Measurements from ENCODE around the gene HINT3.

HINT3 gene

GRCh38 chr6:125944434-125944816 is 12.1 kb upstream of the HINT3 start:
- Histone ChIP-seq H3K9me3 (ENCODE audit: control extremely low read depth in 1 of 5, control insufficient read depth in 4 of 5, insufficient read depth in 2 of 5, low read depth in 1 of 5, low read length in 4 of 5) (no peaks in the 10 kb centered on the region), H3K4me3 (ENCODE audit: control insufficient read depth in 1 of 7, extremely low read depth in 1 of 7, insufficient read depth in 4 of 7, low read depth in 2 of 7, low read length in 6 of 7) (peak overlapping the region in 2 of 7 experiments; percentile 50 to 57), H3K4me1 (ENCODE audit: control extremely low read depth in 1 of 4, control insufficient read depth in 4 of 4, insufficient read depth in 4 of 4, low read length in 3 of 4) (peaks cover 8 to 48% (median 16%) of the 10 kb centered on the region in 4 experiments), H3K36me3 (ENCODE audit: control insufficient read depth in 4 of 4, insufficient read depth in 4 of 4, low read length in 3 of 4) (no peaks in the 10 kb centered on the region), H3K27me3 (replicated peaks in 2 of 5; ENCODE audit: control insufficient read depth in 4 of 5, insufficient read depth in 5 of 5, low read length in 4 of 5) (no peaks in the 10 kb centered on the region), H3K27ac (ENCODE audit: insufficient read depth in 1 of 2, low read depth in 1 of 2, low read length in 2 of 2, poor library complexity in 1 of 2, severe bottlenecking in 2 of 2) (peak overlapping the region; percentile 55 to 65)
- ChIA-PET CTCF (interaction anchor here (1.4 to 4.6 kb wide), 4 partner anchors 9 to 12 kb away, joined by 4 to 23 read pairs (median 9); partner anchors contain the start of gene HINT3), POLR2A (no interaction called here)
- 0% methylated on average over 1 of the region's 5 CpGs for WGBS (ENCODE audit: insufficient coverage)
- DNase-seq, result peak; percentile 28 to 56 (median 43)

GRCh38 chr6:125944896-125945295 is 11.7 kb upstream of the HINT3 start:
- Histone ChIP-seq H3K4me1 (ENCODE audit: control extremely low read depth in 1 of 4, control insufficient read depth in 4 of 4, insufficient read depth in 4 of 4, low read length in 3 of 4) (peaks cover 8 to 48% (median 16%) of the 10 kb centered on the region in 4 experiments), H3K27me3 (replicated peaks in 2 of 5; ENCODE audit: control insufficient read depth in 4 of 5, insufficient read depth in 5 of 5, low read length in 4 of 5) (no peaks in the 10 kb centered on the region), H3K4me3 (ENCODE audit: control insufficient read depth in 1 of 7, extremely low read depth in 1 of 7, insufficient read depth in 4 of 7, low read depth in 2 of 7, low read length in 6 of 7) (peak overlapping the region in 2 of 7 experiments; percentile 50 to 57), H3K9me3 (ENCODE audit: control extremely low read depth in 1 of 5, control insufficient read depth in 4 of 5, insufficient read depth in 2 of 5, low read depth in 1 of 5, low read length in 4 of 5) (no peaks in the 10 kb centered on the region), H3K27ac (ENCODE audit: insufficient read depth in 1 of 2, low read depth in 1 of 2, low read length in 2 of 2, poor library complexity in 1 of 2, severe bottlenecking in 2 of 2) (peak overlapping the region in 1 of 2 experiments; percentile 65), H3K36me3 (ENCODE audit: control insufficient read depth in 4 of 4, insufficient read depth in 4 of 4, low read length in 3 of 4) (no peaks in the 10 kb centered on the region)
- POLR2A ChIA-PET, result no interaction called here
- DNase-seq, result no peak
- CTCF ChIA-PET, result interaction anchor here (3.3 to 4.6 kb wide), 2 partner anchors 8 to 11 kb away, joined by 13 to 23 read pairs; partner anchors contain the start of gene HINT3
- no CpG with 5 or more reads among the region's 1 CpG for WGBS (ENCODE audit: insufficient coverage)

GRCh38 chr6:125945378-125946141 is 11.0 kb upstream of the HINT3 start:
- Histone ChIP-seq H3K4me1 (ENCODE audit: control extremely low read depth in 1 of 4, control insufficient read depth in 4 of 4, insufficient read depth in 4 of 4, low read length in 3 of 4) (peaks cover 8 to 48% (median 16%) of the 10 kb centered on the region in 4 experiments), H3K27ac (ENCODE audit: insufficient read depth in 1 of 2, low read depth in 1 of 2, low read length in 2 of 2, poor library complexity in 1 of 2, severe bottlenecking in 2 of 2) (no peak overlapping the region), H3K4me3 (ENCODE audit: control insufficient read depth in 1 of 7, extremely low read depth in 1 of 7, insufficient read depth in 4 of 7, low read depth in 2 of 7, low read length in 6 of 7) (no peak overlapping the region), H3K36me3 (ENCODE audit: control insufficient read depth in 4 of 4, insufficient read depth in 4 of 4, low read length in 3 of 4) (no peaks in the 10 kb centered on the region), H3K9me3 (ENCODE audit: control extremely low read depth in 1 of 5, control insufficient read depth in 4 of 5, insufficient read depth in 2 of 5, low read depth in 1 of 5, low read length in 4 of 5) (no peaks in the 10 kb centered on the region), H3K27me3 (replicated peaks in 2 of 5; ENCODE audit: control insufficient read depth in 4 of 5, insufficient read depth in 5 of 5, low read length in 4 of 5) (no peaks in the 10 kb centered on the region)
- DNase-seq, result no peak
- ChIA-PET POLR2A (no interaction called here), CTCF (interaction anchor here (0.7 to 4.6 kb wide), 6 partner anchors 11 to 128 kb away, joined by 3 to 23 read pairs (median 4); partner anchors contain the start of gene HINT3)
- WGBS (ENCODE audit: insufficient coverage), result 89% methylated on average over 1 of the region's 1 CpG

- no peak overlapping the region for H3K4me3 ChIP-seq (ENCODE audit: control insufficient read depth in 1 of 7, extremely low read depth in 1 of 7, insufficient read depth in 4 of 7, low read depth in 2 of 7, low read length in 6 of 7)
- no peak for DNase-seq
- no peaks in the 10 kb centered on the region for H3K27me3 ChIP-seq (replicated peaks in 2 of 5; ENCODE audit: control insufficient read depth in 4 of 5, insufficient read depth in 5 of 5, low read length in 4 of 5)
- H3K27ac ChIP-seq (ENCODE audit: insufficient read depth in 1 of 2, low read depth in 1 of 2, low read length in 2 of 2, poor library complexity in 1 of 2, severe bottlenecking in 2 of 2), result no peak overlapping the region
- H3K4me1 ChIP-seq (ENCODE audit: control extremely low read depth in 1 of 4, control insufficient read depth in 4 of 4, insufficient read depth in 4 of 4, low read length in 3 of 4), result peaks cover 8 to 47% (median 15%) of the 10 kb centered on the region in 4 experiments
- ChIA-PET POLR2A (no interaction called here), CTCF (interaction anchor here (0.9 to 4.6 kb wide), 15 partner anchors 8 to 166 kb away, joined by 3 to 23 read pairs (median 5); partner anchors contain the start of genes HINT3 and NCOA7)
- no peaks in the 10 kb centered on the region for H3K36me3 ChIP-seq (ENCODE audit: control insufficient read depth in 4 of 4, insufficient read depth in 4 of 4, low read length in 3 of 4)
- WGBS (ENCODE audit: insufficient coverage), result no CpG with 5 or more reads among the region's 2 CpGs
- no peaks in the 10 kb centered on the region for H3K9me3 ChIP-seq (ENCODE audit: control extremely low read depth in 1 of 5, control insufficient read depth in 4 of 5, insufficient read depth in 2 of 5, low read depth in 1 of 5, low read length in 4 of 5)
Measured at GRCh38 chr6:125947615-125948014, 9.0 kb upstream of the HINT3 start.

GRCh38 chr6:125948455-125948854 is 8.1 kb upstream of the HINT3 start:
- ChIA-PET POLR2A (no interaction called here), CTCF (interaction anchor here (0.9 to 4.6 kb wide), 13 partner anchors 8 to 157 kb away, joined by 3 to 23 read pairs (median 5); partner anchors contain the start of genes HINT3 and NCOA7)
- WGBS (ENCODE audit: insufficient coverage), result 100% methylated on average over 3 of the region's 3 CpGs
- DNase-seq, result no peak
- H3K4me3 ChIP-seq (ENCODE audit: control insufficient read depth in 1 of 7, extremely low read depth in 1 of 7, insufficient read depth in 4 of 7, low read depth in 2 of 7, low read length in 6 of 7), result no peak overlapping the region
- H3K36me3 ChIP-seq (ENCODE audit: control insufficient read depth in 4 of 4, insufficient read depth in 4 of 4, low read length in 3 of 4), result no peaks in the 10 kb centered on the region
- H3K4me1 ChIP-seq (ENCODE audit: control extremely low read depth in 1 of 4, control insufficient read depth in 4 of 4, insufficient read depth in 4 of 4, low read length in 3 of 4), result peaks cover 10 to 40% (median 13%) of the 10 kb centered on the region in 4 experiments
- no peaks in the 10 kb centered on the region for H3K27me3 ChIP-seq (replicated peaks in 2 of 5; ENCODE audit: control insufficient read depth in 4 of 5, insufficient read depth in 5 of 5, low read length in 4 of 5)
- H3K27ac ChIP-seq (ENCODE audit: insufficient read depth in 1 of 2, low read depth in 1 of 2, low read length in 2 of 2, poor library complexity in 1 of 2, severe bottlenecking in 2 of 2), result no peak overlapping the region
- H3K9me3 ChIP-seq (ENCODE audit: control extremely low read depth in 1 of 5, control insufficient read depth in 4 of 5, insufficient read depth in 2 of 5, low read depth in 1 of 5, low read length in 4 of 5), result no peaks in the 10 kb centered on the region

- H3K4me1 ChIP-seq (ENCODE audit: control extremely low read depth in 1 of 4, control insufficient read depth in 4 of 4, insufficient read depth in 4 of 4, low read length in 3 of 4), result peaks cover 9 to 34% (median 12%) of the 10 kb centered on the region in 4 experiments
- CTCF ChIA-PET, result interaction anchor here (1.1 to 4.6 kb wide), 2 partner anchors 7 to 12 kb away, joined by 3 to 23 read pairs; partner anchors contain the start of gene HINT3
Measured at GRCh38 chr6:125949069-125949468, 7.5 kb upstream of the HINT3 start.

GRCh38 chr6:125950293-125950692 is 6.3 kb upstream of the HINT3 start:
- POLR2A ChIA-PET, result no interaction called here

More at GRCh38 chr6:125949069-125949468, 7.5 kb upstream of the HINT3 start:
- POLR2A ChIA-PET, result no interaction called here
- DNase-seq, result no peak
- H3K4me3 ChIP-seq (ENCODE audit: control insufficient read depth in 1 of 7, extremely low read depth in 1 of 7, insufficient read depth in 4 of 7, low read depth in 2 of 7, low read length in 6 of 7), result no peak overlapping the region
- no peaks in the 10 kb centered on the region for H3K27me3 ChIP-seq (replicated peaks in 2 of 5; ENCODE audit: control insufficient read depth in 4 of 5, insufficient read depth in 5 of 5, low read length in 4 of 5)
- 100% methylated on average over 1 of the region's 2 CpGs for WGBS (ENCODE audit: insufficient coverage)
- H3K36me3 ChIP-seq (ENCODE audit: control insufficient read depth in 4 of 4, insufficient read depth in 4 of 4, low read length in 3 of 4), result no peaks in the 10 kb centered on the region
- H3K9me3 ChIP-seq (ENCODE audit: control extremely low read depth in 1 of 5, control insufficient read depth in 4 of 5, insufficient read depth in 2 of 5, low read depth in 1 of 5, low read length in 4 of 5), result no peaks in the 10 kb centered on the region
- no peak overlapping the region for H3K27ac ChIP-seq (ENCODE audit: insufficient read depth in 1 of 2, low read depth in 1 of 2, low read length in 2 of 2, poor library complexity in 1 of 2, severe bottlenecking in 2 of 2)

More at GRCh38 chr6:125950293-125950692, 6.3 kb upstream of the HINT3 start:
- Histone ChIP-seq H3K9me3 (ENCODE audit: control extremely low read depth in 1 of 5, control insufficient read depth in 4 of 5, insufficient read depth in 2 of 5, low read depth in 1 of 5, low read length in 4 of 5) (no peaks in the 10 kb centered on the region), H3K4me3 (ENCODE audit: control insufficient read depth in 1 of 7, extremely low read depth in 1 of 7, insufficient read depth in 4 of 7, low read depth in 2 of 7, low read length in 6 of 7) (no peak overlapping the region), H3K27me3 (replicated peaks in 2 of 5; ENCODE audit: control insufficient read depth in 4 of 5, insufficient read depth in 5 of 5, low read length in 4 of 5) (no peaks in the 10 kb centered on the region), H3K36me3 (ENCODE audit: control insufficient read depth in 4 of 4, insufficient read depth in 4 of 4, low read length in 3 of 4) (no peaks in the 10 kb centered on the region), H3K27ac (ENCODE audit: insufficient read depth in 1 of 2, low read depth in 1 of 2, low read length in 2 of 2, poor library complexity in 1 of 2, severe bottlenecking in 2 of 2) (no peak overlapping the region), H3K4me1 (ENCODE audit: control extremely low read depth in 1 of 4, control insufficient read depth in 4 of 4, insufficient read depth in 4 of 4, low read length in 3 of 4) (peaks cover 0 to 21% (median 9%) of the 10 kb centered on the region in 4 experiments)
- 89% methylated on average over 6 of the region's 6 CpGs for WGBS (ENCODE audit: insufficient coverage)
- DNase-seq, result no peak
- CTCF ChIA-PET, result interaction anchor here (8.2 kb wide), 1 partner anchor 164 kb away, joined by 204 read pairs; the partner anchor contains the start of gene NCOA7

Data from common myeloid progenitor, CD34-positive (primary cell).